Measurements from ENCODE around the gene TMEM178B. TPM values are rescaled to one million over a fixed set of nuclear protein-coding genes. Genes with fewer than 3 reads are reported as not detected.

The TMEM178B gene
- total and polyA plus RNA-seq, 2 donors (not counting 1 experiment from before 2014, with no cell fraction given) = 0.28 to 0.96 TPM

DNA sequence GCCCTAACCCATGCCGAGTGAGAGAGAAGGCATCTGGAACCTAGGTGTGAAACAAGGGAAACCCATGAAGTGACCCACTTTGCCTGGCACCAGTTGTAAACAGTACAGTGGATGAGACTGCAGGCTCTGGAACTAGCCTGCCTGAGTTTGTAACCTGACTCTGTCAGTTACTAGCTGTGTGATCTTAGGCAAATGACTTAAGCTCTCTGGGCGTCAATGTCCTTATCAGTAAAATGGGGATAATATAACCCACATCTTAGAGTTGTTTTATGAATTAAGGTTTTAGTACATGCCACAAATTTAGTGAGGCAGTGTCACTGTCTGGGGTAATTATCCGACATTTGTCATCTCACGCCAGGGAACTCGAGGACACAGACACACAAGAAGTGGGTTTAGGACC is 394.5 kb downstream of the TMEM178B start:
- Histone ChIP-seq H3K4me2 (replicated peaks; ENCODE audit: low read depth, low read length, poor library complexity, severe bottlenecking) (no peak overlapping the region), H3K4me1 (ENCODE audit: control insufficient read depth in 2 of 2, insufficient read depth in 2 of 2, low read length in 2 of 2) (no peaks in the 10 kb centered on the region), H3K36me3 (replicated peaks in 1 of 2; ENCODE audit: control extremely low read depth in 1 of 2, control insufficient read depth in 1 of 2, extremely low read depth in 1 of 2, insufficient read depth in 2 of 2, low read length in 1 of 2) (no peaks in the 10 kb centered on the region), H3K27me3 (replicated peaks in 1 of 4; ENCODE audit: control extremely low read depth in 1 of 4, control insufficient read depth in 3 of 4, insufficient read depth in 4 of 4, low read length in 3 of 4) (no peaks in the 10 kb centered on the region), H3K4me3 (ENCODE audit: control extremely low read depth in 1 of 5, extremely low read depth in 1 of 5, insufficient read depth in 1 of 5, low read depth in 2 of 5, low read length in 4 of 5) (no peak overlapping the region), H3K9ac (ENCODE audit: low read length) (no peak overlapping the region), H4K20me1 (ENCODE audit: control insufficient read depth, insufficient read depth, low read length, poor library complexity, severe bottlenecking) (no peaks in the 10 kb centered on the region), H3K27ac (ENCODE audit: low read length in 2 of 2) (no peak overlapping the region), H2AFZ (ENCODE audit: insufficient read depth, low read depth, low read length, poor library complexity, severe bottlenecking) (no peak overlapping the region), H3K79me2 (ENCODE audit: control insufficient read depth, insufficient read depth, low read length) (no peaks in the 10 kb centered on the region), H3K9me3 (ENCODE audit: control extremely low read depth in 1 of 3, control insufficient read depth in 2 of 3, insufficient read depth in 1 of 3, low read length in 2 of 3) (peaks cover 0 to 2% (median 0%) of the 10 kb centered on the region in 3 donors)
- Mint-ChIP-seq H3K4me3 (no peak overlapping the region), H3K27me3 (peaks cover 9% of the 10 kb centered on the region), H3K27ac (no peak overlapping the region), H3K4me1 (no peaks in the 10 kb centered on the region), H3K9me3 (ENCODE audit: insufficient read depth) (no peaks in the 10 kb centered on the region)
- DNase-seq = no peak
- intact Hi-C loops (cut with micrococcal nuclease) = no loop called here
- CTCF ChIA-PET = interaction anchor here (0.7 kb wide), 1 partner anchor 1012 kb away, joined by 4 read pairs; no protein-coding TSS in a partner anchor
- no peak for TF ChIP-seq CTCF (IDR thresholded peaks at IDR 0.05)
- no peak for TF ChIP-seq EZH2 (IDR thresholded peaks at IDR 0.05; ENCODE audit: borderline replicate concordance, insufficient read depth, low read depth, low read length, poor library complexity, severe bottlenecking)
- ATAC-seq (ENCODE audit: low read depth) = no peak
- 90% methylated on average over 3 of the region's 5 CpGs for WGBS (ENCODE audit: insufficient coverage)
- POLR2A ChIA-PET = no interaction called here

- H3K4me1 Mint-ChIP-seq = no peaks in the 10 kb centered on the region
- intact Hi-C loops (cut with micrococcal nuclease) = no loop called here
- H3K4me2 ChIP-seq (replicated peaks; ENCODE audit: low read depth, low read length, poor library complexity, severe bottlenecking) = no peak overlapping the region
- no peaks in the 10 kb centered on the region for H3K36me3 ChIP-seq (replicated peaks in 1 of 2; ENCODE audit: control extremely low read depth in 1 of 2, control insufficient read depth in 1 of 2, extremely low read depth in 1 of 2, insufficient read depth in 2 of 2, low read length in 1 of 2)
- H3K27me3 Mint-ChIP-seq = peaks cover 9% of the 10 kb centered on the region
- H3K9ac ChIP-seq (ENCODE audit: low read length) = no peak overlapping the region
- H3K4me1 ChIP-seq (ENCODE audit: control insufficient read depth in 2 of 2, insufficient read depth in 2 of 2, low read length in 2 of 2) = no peaks in the 10 kb centered on the region
- no peak overlapping the region for H3K27ac ChIP-seq (ENCODE audit: low read length in 2 of 2)
- POLR2A ChIA-PET = no interaction called here
- CTCF ChIA-PET = no interaction called here
- H3K79me2 ChIP-seq (ENCODE audit: control insufficient read depth, insufficient read depth, low read length) = no peaks in the 10 kb centered on the region
- no peaks in the 10 kb centered on the region for H3K9me3 ChIP-seq (ENCODE audit: control extremely low read depth in 1 of 3, control insufficient read depth in 2 of 3, insufficient read depth in 1 of 3, low read length in 2 of 3)
- H2AFZ ChIP-seq (ENCODE audit: insufficient read depth, low read depth, low read length, poor library complexity, severe bottlenecking) = no peak overlapping the region
- no peaks in the 10 kb centered on the region for H3K9me3 Mint-ChIP-seq (ENCODE audit: insufficient read depth)
- WGBS (ENCODE audit: insufficient coverage) = no CpG with 5 or more reads among the region's 1 CpG
- no peaks in the 10 kb centered on the region for H4K20me1 ChIP-seq (ENCODE audit: control insufficient read depth, insufficient read depth, low read length, poor library complexity, severe bottlenecking)
- DNase-seq (no peak), ATAC-seq (ENCODE audit: low read depth) (no peak)
- no peak overlapping the region for H3K4me3 ChIP-seq (ENCODE audit: control extremely low read depth in 1 of 5, extremely low read depth in 1 of 5, insufficient read depth in 1 of 5, low read depth in 2 of 5, low read length in 4 of 5)
- no peaks in the 10 kb centered on the region for H3K27me3 ChIP-seq (replicated peaks in 1 of 4; ENCODE audit: control extremely low read depth in 1 of 4, control insufficient read depth in 3 of 4, insufficient read depth in 4 of 4, low read length in 3 of 4)
- no peak overlapping the region for H3K4me3 Mint-ChIP-seq
- TF ChIP-seq CTCF (IDR thresholded peaks at IDR 0.05) = no peak
- H3K27ac Mint-ChIP-seq = no peak overlapping the region
These were observed 401.8 kb downstream of the TMEM178B start for GRCh38 chr7:141475679-141476078.

Measured in B cell (primary cell).